ENCODE data around the gene LTB4R.
A peak's percentile ranks its signal among the peaks of the same experiment; 100 is the strongest.
"Not testable (repeated sequence)": the region's sequence is repeated elsewhere in the genome, so short reads cannot be mapped to it uniquely, and the experiment has no call there.

Gene LTB4R

GRCh38 chr14:24348186-24348585 lies 36.9 kb downstream of the LTB4R start:
- no peak for DNase-seq

GRCh38 chr14:24349742-24350141 lies 38.4 kb downstream of the LTB4R start:
- DNase-seq = no peak

DNA sequence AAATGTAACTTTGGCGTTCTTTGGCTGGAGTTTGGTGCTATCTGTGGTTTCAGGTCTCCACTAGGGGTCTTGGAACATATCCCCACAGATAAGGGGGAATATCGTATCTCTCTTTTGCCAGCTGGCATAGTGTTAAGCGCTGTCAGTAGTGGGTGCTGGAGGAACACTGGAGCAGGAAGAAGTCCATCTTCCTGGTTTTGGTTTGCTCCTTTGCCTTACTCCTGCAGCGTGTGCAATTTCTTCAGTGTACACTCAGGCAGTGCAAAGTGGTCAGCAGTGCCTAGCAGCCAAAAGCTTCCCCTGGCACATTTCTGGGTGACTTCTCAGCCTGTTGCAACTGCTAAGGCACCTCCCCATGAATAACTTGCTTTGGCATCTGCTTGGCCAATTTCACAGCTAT lies 40.2 kb downstream of the LTB4R start:
- DNase-seq = no peak

- no peak for DNase-seq
Observed at GRCh38 chr14:24353559-24354481, 42.5 kb downstream of the LTB4R start.

DNA sequence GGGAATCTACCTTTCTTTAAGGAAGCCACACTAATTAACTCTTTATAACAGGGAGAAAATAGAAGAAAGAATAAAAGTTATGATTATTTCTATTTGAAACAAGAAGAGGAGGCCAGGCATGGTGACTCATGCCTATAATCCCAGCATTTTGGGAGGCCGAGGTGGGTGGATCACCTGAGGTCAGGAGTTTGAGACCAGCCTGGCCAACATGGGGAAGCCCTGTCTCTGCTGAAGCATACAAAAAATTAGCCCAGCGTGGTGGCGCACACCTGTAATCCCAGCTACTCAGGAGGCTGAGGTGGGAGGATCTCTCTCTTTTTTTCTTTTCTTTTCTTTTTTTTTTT lies 43.2 kb downstream of the LTB4R start:
- not testable (repeated sequence) for DNase-seq

GRCh38 chr14:24355009-24355408 lies 43.7 kb downstream of the LTB4R start:
- no peak for DNase-seq

- DNase-seq = no peak
Observed at GRCh38 chr14:24356208-24356607, 44.9 kb downstream of the LTB4R start.

DNA sequence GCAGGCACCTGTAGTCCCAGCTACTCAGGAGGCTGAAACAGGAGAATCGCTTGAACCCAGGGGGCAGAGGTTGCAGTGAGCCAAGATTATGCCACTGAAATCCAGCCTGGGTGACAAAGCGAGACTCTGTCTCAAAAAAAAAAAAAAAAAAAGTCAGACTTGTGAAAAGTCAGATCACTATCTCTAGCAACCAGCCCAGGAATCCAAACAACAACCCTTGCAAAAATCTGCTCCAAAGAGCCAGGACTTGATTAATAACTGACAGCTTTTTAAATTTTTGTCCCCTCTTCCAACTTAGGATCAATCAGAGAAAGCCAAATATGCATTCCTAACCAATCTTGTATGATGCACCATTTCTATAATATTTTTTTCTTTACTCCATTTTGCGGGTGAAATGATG lies 49.0 kb downstream of the LTB4R start:
- no peak for DNase-seq

DNA sequence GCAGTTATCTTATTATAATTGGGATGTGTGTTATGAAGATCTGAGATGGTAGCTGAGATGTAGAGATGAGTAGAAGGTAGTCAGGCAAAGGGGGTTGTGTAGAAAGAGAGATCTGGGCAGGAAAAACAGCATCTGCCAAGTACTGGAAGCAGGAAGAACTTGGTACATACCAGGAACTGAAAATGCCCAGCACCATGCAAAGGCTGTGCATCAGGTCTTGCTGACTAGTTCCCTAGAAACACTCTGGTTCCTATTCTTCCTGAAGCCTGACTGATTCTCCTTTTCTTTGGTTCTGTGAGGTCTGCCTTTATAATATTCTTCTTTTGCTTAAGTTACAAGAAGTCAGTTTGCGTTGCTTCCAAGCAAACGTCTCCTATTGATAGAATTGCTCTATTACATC lies 50.0 kb downstream of the LTB4R start:
- no peak for DNase-seq

DNA sequence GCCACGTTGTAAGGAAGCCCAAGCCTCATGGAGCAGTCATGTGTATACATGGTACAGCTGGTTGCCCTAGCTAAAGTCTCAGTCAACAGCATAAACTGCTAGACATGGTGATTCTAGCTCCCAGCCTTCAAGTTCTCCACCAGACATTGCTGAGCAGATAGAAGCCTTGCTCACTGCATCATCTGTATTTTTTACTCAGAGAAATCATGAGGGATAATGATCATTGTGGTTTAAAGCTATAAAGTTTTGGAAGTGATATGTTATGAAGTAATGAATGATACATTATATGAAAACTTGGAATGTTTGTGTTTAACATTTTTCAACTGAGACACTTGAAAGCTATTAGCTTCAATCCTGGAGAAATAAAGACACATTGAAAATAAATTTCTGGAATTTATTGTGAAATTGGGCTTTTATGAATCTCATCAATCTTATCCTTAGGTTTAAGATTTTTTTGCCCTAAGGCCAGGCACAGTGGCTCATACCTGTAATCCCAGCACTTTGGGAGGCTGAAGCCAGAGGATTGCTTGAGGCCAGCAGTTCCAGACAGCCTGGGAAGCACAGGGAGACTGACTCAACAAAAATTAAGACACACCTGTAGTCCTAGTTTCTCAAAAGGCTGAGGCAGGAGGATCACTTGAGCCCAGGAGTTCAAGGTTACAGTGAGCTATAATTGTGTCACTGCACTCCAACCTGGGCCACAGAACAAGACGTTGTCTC lies 51.1 kb downstream of the LTB4R start:
- no peak for DNase-seq

DNA sequence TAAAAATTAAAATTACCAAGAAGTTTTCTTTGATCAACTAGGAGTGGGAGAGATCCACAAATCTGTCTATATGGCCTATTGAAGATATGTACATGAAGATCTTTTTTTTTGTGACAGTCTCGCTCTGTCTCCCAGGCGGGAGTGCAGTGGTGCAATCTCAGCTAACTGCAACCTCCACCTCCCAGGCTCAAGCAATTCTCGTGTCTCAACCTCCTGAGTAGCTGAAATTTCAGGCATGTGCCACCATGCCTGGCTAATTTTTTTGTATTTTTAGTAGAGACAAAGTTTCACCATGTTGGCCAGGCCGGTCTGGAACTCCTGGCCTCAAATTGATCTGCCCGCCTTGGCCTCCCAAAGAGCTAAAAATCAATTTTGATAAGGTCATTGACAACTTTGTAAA lies 52.1 kb downstream of the LTB4R start:
- no peak for DNase-seq

- no peak for DNase-seq
Observed at GRCh38 chr14:24364841-24365240, 53.5 kb downstream of the LTB4R start.

DNA sequence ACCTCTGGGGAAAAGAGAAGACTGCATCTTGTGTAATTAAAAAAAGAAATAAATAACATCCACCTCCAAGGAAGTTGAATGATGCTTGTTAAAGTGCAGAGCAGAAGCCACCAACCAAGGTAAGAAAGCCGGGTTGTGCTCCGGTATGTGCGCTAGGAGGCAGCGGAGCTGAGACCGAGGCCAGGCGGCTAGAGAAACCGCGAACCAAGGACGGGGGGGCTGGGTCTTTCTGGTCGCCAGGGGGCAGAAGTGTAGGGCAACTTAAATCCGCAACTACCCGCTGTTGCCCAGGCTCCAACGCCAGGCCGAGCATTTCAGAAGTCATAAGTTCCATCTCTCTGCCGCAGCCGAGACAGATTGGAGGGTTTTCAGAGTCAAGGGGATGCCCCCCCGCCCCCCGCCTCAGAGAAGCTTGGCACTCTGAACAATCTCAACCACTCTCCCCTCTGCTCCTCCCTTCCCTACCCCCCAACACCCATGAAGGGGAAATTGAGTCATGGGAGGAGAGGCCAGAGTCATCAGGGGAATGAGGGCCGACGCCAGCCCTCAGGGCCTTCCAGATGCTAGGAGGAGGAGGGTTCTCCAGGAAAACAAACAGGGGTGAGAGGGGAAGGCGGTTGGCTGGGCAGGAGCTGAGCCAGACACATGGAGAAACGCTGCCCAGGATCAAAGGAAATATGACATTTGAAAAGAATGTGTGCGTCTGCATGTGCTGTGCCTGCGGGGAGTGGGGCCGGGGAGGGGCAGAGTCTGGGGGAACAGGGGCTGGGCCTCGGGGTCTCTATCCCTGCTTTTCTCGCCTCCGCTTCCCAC lies 54.5 kb downstream of the LTB4R start:
- peak; percentile 88 for DNase-seq

GRCh38 chr14:24366413-24366720 lies 55.1 kb downstream of the LTB4R start:
- no peak for DNase-seq

DNA sequence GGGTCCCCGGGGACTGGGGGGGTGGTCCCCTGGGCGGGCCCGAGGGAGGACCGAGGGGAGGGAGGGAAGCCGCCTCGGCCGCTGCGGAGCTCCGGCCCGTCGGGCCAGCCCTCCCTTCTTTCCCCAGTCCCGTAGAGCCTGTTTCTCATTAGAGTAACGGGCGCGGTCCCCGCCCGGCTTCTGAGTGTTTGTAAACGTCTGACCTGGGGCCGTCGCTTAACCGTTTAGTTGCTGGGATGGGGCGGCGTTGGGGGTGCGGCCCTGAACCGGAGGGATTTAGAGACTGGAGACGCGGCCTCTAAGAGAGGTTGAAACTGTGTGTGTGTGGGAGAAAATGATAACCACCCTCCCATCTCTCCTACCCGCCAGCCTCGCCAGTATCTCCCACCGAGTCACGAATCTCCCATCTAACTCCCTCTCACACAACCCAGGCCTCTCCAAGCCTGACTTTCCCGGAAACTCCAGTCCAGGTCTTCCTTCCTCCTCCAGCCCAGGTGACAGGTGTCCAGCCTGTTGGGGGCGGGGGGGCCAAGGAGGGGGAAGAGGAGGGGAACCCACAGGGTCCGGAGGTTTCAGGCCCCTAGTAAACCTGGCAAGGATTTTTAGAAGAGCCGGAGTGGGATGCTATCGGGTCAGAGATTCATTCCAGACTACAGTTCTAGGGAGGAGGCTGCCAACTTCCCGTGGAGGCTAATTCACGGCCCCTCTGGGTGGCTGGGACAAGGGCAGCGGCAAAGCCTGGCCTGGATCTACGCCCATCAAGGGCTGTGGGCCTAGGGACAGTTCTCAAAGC lies 55.6 kb downstream of the LTB4R start:
- peak; percentile 96 for DNase-seq

Data from NCI-H1092 (cell line).